HepG2 (cell line): Measurements from ENCODE around the gene CYB5D1. TPM values are rescaled to one million over a fixed set of nuclear protein-coding genes. Genes with fewer than 3 reads are reported as not detected.
A peak's percentile ranks its signal among the peaks of the same experiment; 100 is the strongest.

Experiments
- ATF3 ChIP-seq: sonication (generic); formaldehyde crosslinking; IDR thresholded peaks from 2 replicates; pipeline ENCODE4 v1.4.0; 2020; ENCODE audit warnings: missing genetic modification reagents
- DMTF1 ChIP-seq: sonication (generic); formaldehyde crosslinking; IDR thresholded peaks from 2 replicates; pipeline ENCODE4 v1.4.0; 2020; ENCODE audit warnings: mild to moderate bottlenecking, missing genetic modification reagents
- GLI4 ChIP-seq: sonication (generic); formaldehyde crosslinking; IDR thresholded peaks from 2 replicates; pipeline ENCODE4 v1.5.1; 2020; ENCODE audit warnings: missing genetic modification reagents, mild to moderate bottlenecking, moderate library complexity, borderline replicate concordance
- HDAC1 ChIP-seq: sonication (generic); formaldehyde crosslinking; IDR thresholded peaks from 2 replicates; pipeline ENCODE4 v1.5.1; 2020; ENCODE audit warnings: mild to moderate bottlenecking, missing genetic modification reagents
- HNRNPH1 ChIP-seq: fragments of 200-400 bp; formaldehyde crosslinking; optimal IDR thresholded peaks from 2 replicates; pipeline ENCODE3; 2017; ENCODE audit warnings: mild to moderate bottlenecking, low read depth, low read length
- ISX ChIP-seq: sonication (generic); formaldehyde crosslinking; conservative IDR thresholded peaks from 2 replicates; pipeline ENCODE4 v1.5.0; 2020; ENCODE audit warnings: missing genetic modification reagents
- MAFF ChIP-seq: IDR thresholded peaks from 2 replicates; pipeline ENCODE4 v1.6.1; 2011; ENCODE audit warnings: low read depth, low read length, improper control_type of control experiment
- MZF1 ChIP-seq: sonication (generic); formaldehyde crosslinking; IDR thresholded peaks from 2 replicates; pipeline ENCODE4 v1.8.1; 2023; ENCODE audit warnings: mild to moderate bottlenecking, missing genetic modification reagents, borderline replicate concordance
- NCOA2 ChIP-seq: sonication (generic); formaldehyde crosslinking; IDR thresholded peaks from 2 replicates; pipeline ENCODE4 v1.8.0; 2022; ENCODE audit warnings: inconsistent platforms
- SETDB1 ChIP-seq: sonication (generic); formaldehyde crosslinking; IDR thresholded peaks from 2 replicates; pipeline ENCODE4 v1.5.1; 2020; ENCODE audit warnings: missing genetic modification reagents, mild to moderate bottlenecking, borderline replicate concordance
- TBL1XR1 ChIP-seq: fragments of 150-350 bp; IDR thresholded peaks from 2 replicates; pipeline ENCODE4 v1.6.1; 2014; ENCODE audit warnings: borderline replicate concordance, low read length; ENCODE audit not compliant: partially characterized antibody
- TRAFD1 ChIP-seq: sonication (generic); formaldehyde crosslinking; IDR thresholded peaks from 2 replicates; pipeline ENCODE4 v1.5.1; 2020; ENCODE audit warnings: missing genetic modification reagents, mild to moderate bottlenecking, borderline replicate concordance
- TRIM24 ChIP-seq: sonication (generic); formaldehyde crosslinking; IDR thresholded peaks from 2 replicates; pipeline ENCODE4 v1.8.0; 2022; ENCODE audit warnings: mild to moderate bottlenecking, missing genetic modification reagents
- XRCC5 ChIP-seq: fragments of 200-400 bp; formaldehyde crosslinking; optimal IDR thresholded peaks from 2 replicates; pipeline ENCODE3; 2017; ENCODE audit warnings: mild to moderate bottlenecking, low read length
- ZBED4 ChIP-seq: sonication (generic); formaldehyde crosslinking; IDR thresholded peaks from 2 replicates; pipeline ENCODE4 v1.4.0; 2020; ENCODE audit warnings: missing genetic modification reagents, borderline replicate concordance
- ZFP62 ChIP-seq: sonication (generic); formaldehyde crosslinking; IDR thresholded peaks from 2 replicates; pipeline ENCODE4 v1.4.0; 2020; ENCODE audit warnings: missing genetic modification reagents
- ZNF143 ChIP-seq: sonication (generic); formaldehyde crosslinking; IDR thresholded peaks from 2 replicates; pipeline ENCODE4 v1.4.0; 2020; ENCODE audit warnings: missing genetic modification reagents
- ZNF253 ChIP-seq: sonication (generic); formaldehyde crosslinking; IDR thresholded peaks from 2 replicates; pipeline ENCODE4 v1.8.0; 2022; ENCODE audit warnings: mild to moderate bottlenecking, missing genetic modification reagents, borderline replicate concordance
- ZNF562 ChIP-seq: sonication (generic); formaldehyde crosslinking; IDR thresholded peaks from 2 replicates; pipeline ENCODE4 v1.8.0; 2022; ENCODE audit warnings: missing genetic modification reagents, borderline replicate concordance
- ZNF790 ChIP-seq: sonication (generic); formaldehyde crosslinking; IDR thresholded peaks from 2 replicates; pipeline ENCODE4 v1.8.0; 2022; ENCODE audit warnings: missing genetic modification reagents, mild to moderate bottlenecking, borderline replicate concordance
- polyA plus RNA-seq, 8 experiments: library from polyadenylated mRNA; depleted of rRNA in 3 of 8; stranded (reverse) in 7 of 8; unstranded in 1 of 8; fragments of >200 nt; fragmentation: Illumina TruSeq in 4 of 8; extraction: Trizol in 4 of 8; gene quantifications; 2 replicates each; pipeline versions ENCODE4 v1.2.1 to v1.2.3, GENCODE V29; 2011 to 2016; ENCODE audit warnings: low read depth in 4 of 8, missing spikeins in 1 of 8, mixed read lengths in 1 of 8; ENCODE audit not compliant: insufficient read depth in 1 of 8
- total RNA-seq, 5 experiments: library from RNA; depleted of rRNA; stranded (reverse); fragments of >200 nt; fragmentation: Illumina TruSeq; extraction: Trizol; gene quantifications; 2 replicates each; pipeline ENCODE4 v1.2.3, GENCODE V29; 2016; ENCODE audit warnings: low read depth in 1 of 5

CYB5D1 gene
- total and polyA plus RNA-seq, 2 of the 13 experiments (the other 11 are each of a cell fraction or from before 2014, with no cell fraction given), result 8.9 to 17.0 TPM

GRCh38 chr17:7886227-7887037 is 28.6 kb downstream of the CYB5D1 start (continued):
- 0 out of 2 replicates have a peak, but pooled peaks have one; percentile 0 for TF ChIP-seq HDAC1
- TF ChIP-seq DMTF1 (CRISPR knock-in tag), result no peak
- no peak for TF ChIP-seq GLI4 (CRISPR knock-in tag)
- peak; percentile 17; the same call in 1 of the 2 replicates for TF ChIP-seq ATF3 (CRISPR knock-in tag)
- no peak for TF ChIP-seq MAFF
- TF ChIP-seq ZFP62 (CRISPR knock-in tag), result no peak
- no peak for TF ChIP-seq ISX (CRISPR knock-in tag)
- TF ChIP-seq TRIM24 (CRISPR knock-in tag), result no peak
- TF ChIP-seq TRAFD1 (CRISPR knock-in tag), result no peak
- TF ChIP-seq NCOA2 (CRISPR knock-in tag), result no peak
- TF ChIP-seq MZF1 (CRISPR knock-in tag), result no peak
- no peak for TF ChIP-seq ZBED4
- no peak for TF ChIP-seq TBL1XR1
- TF ChIP-seq ZNF253 (CRISPR knock-in tag), result no peak
- no peak for TF ChIP-seq XRCC5
- TF ChIP-seq ZNF562 (CRISPR knock-in tag), result no peak
- TF ChIP-seq ZNF143 (CRISPR knock-in tag), result no peak
- no peak for TF ChIP-seq HNRNPH1
- TF ChIP-seq SETDB1, result no peak
- TF ChIP-seq ZNF790 (CRISPR knock-in tag), result no peak
